ENCODE data around the gene ATXN1. TPM values are rescaled to one million over a fixed set of nuclear protein-coding genes. Genes with fewer than 3 reads are reported as not detected.

The ATXN1 gene
- total and polyA plus RNA-seq, 2 of the 8 experiments (the other 6 are each of a cell fraction or from before 2014, with no cell fraction given): 1.6 to 4.0 TPM

DNA sequence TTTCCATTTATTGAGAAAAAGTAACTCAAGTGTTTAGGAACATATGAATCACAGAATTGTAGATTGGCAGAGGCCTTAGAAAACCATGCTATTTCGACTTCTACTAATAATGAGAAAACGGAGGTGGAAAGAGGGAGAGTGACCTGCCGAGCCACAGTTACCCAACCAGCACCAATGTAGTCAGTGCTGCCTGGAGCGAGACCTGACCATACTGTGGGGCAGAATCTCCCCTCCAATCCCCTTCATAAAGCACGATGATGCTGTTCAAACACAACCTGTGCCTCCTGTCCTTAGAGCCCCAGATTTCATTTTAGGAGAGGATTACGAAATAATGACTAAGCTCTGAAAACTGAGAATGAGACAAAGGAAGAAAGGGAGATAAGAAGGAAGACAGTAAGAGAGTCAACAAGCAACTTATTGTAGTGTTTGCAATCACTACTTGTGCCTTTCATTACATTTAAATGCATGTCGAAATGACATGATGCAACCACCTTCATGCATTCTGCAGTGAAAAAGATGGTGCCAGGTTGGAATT lies 70.6 kb downstream of the ATXN1 start:
- Histone ChIP-seq H3K56ac (replicated peaks; ENCODE audit: insufficient read length, low read depth, low read length) (no peak overlapping the region), H3K4me2 (ENCODE audit: insufficient read depth in 1 of 2, low read depth in 2 of 2, low read length in 2 of 2) (no peak overlapping the region), H2BK5ac (ENCODE audit: low read depth, low read length) (no peak overlapping the region), H3K18ac (ENCODE audit: extremely low read depth, low read length) (no peak overlapping the region), H2BK120ac (replicated peaks; ENCODE audit: low read depth, low read length) (no peak overlapping the region), H3K36me3 (ENCODE audit: control insufficient read depth in 2 of 4, insufficient read depth in 4 of 4, low read length in 3 of 4) (no peaks in the 10 kb centered on the region), H3K4me3 (ENCODE audit: extremely low read depth in 1 of 4, insufficient read depth in 2 of 4, low read depth in 3 of 4, low read length in 4 of 4) (no peak overlapping the region), H4K20me1 (replicated peaks in 1 of 2; ENCODE audit: control insufficient read depth in 1 of 2, insufficient read depth in 2 of 2, low read length in 2 of 2) (no peaks in the 10 kb centered on the region), H2AFZ (ENCODE audit: low read length) (0 out of 2 replicates have a peak overlapping the region, but pooled peaks have one; percentile 35), H2BK15ac (ENCODE audit: low read length) (no peak overlapping the region), H3K14ac (ENCODE audit: insufficient read length) (no peak overlapping the region), H2BK12ac (ENCODE audit: low read depth, low read length) (no peak overlapping the region), H4K8ac (ENCODE audit: extremely low read depth, insufficient read depth, low read length) (no peak overlapping the region), H3K23ac (ENCODE audit: insufficient read length) (no peak overlapping the region), H3K23me2 (ENCODE audit: low read depth, low read length) (peaks cover 1% of the 10 kb centered on the region; the same call in 1 of the 2 replicates), H4K5ac (ENCODE audit: insufficient read length, low read depth, low read length) (no peak overlapping the region), H2BK20ac (ENCODE audit: low read length) (no peak overlapping the region), H3K79me1 (ENCODE audit: low read depth, low read length) (no peaks in the 10 kb centered on the region), H3K27ac (ENCODE audit: low read depth, low read length) (no peak overlapping the region), H3K4me1 (replicated peaks in 1 of 4; ENCODE audit: control insufficient read depth in 3 of 4, insufficient read depth in 4 of 4, low read length in 3 of 4) (peaks cover 0 to 2% (median 0%) of the 10 kb centered on the region in 4 experiments; a peak in 1 of 7 replicates), H3K4ac (replicated peaks; ENCODE audit: insufficient read length, low read depth, low read length) (no peak overlapping the region), H2AK5ac (ENCODE audit: low read depth, low read length) (no peak overlapping the region), H4K91ac (replicated peaks; ENCODE audit: insufficient read length, low read length) (no peak overlapping the region), H3K9me3 (ENCODE audit: insufficient read depth in 2 of 2, low read depth in 1 of 2, low read length in 1 of 2) (no peaks in the 10 kb centered on the region), H3K79me2 (ENCODE audit: control insufficient read depth in 1 of 2, insufficient read depth in 2 of 2, low read length in 2 of 2) (0 out of 4 replicates have a peak, but pooled peaks cover 0 to 3% of the 10 kb centered on the region in 2 experiments), H3K9ac (replicated peaks in 1 of 4; ENCODE audit: extremely low read depth in 1 of 4, low read depth in 3 of 4, low read length in 3 of 4) (no peak overlapping the region), H3K27me3 (replicated peaks in 1 of 4; ENCODE audit: control insufficient read depth in 3 of 4, extremely low read depth in 1 of 4, insufficient read depth in 3 of 4, low read length in 3 of 4) (no peaks in the 10 kb centered on the region)
- POLR2A ChIA-PET (ENCODE audit: partially characterized antibody): no interaction called here
- TF ChIP-seq CEBPB (IDR thresholded peaks at IDR 0.05; ENCODE audit: low read depth, low read length) (peak; percentile 54), SRF (IDR thresholded peaks at IDR 0.05; ENCODE audit: low read depth, low read length) (no peak)
- WGBS, 2 experiments (ENCODE audit: extremely low coverage in 1 of 2, insufficient coverage in 1 of 2, insufficient read length in 1 of 2, insufficient replicate concordance in 2 of 2, low coverage in 1 of 2, low lambda C conversion rate in 2 of 2, missing lambda C conversion rate in 1 of 2): 86% methylated on average over 7 of the region's 7 CpGs; no CpG with 5 or more reads in 1 of the 2 experiments
- CTCF ChIA-PET (ENCODE audit: partially characterized antibody): interaction anchor here (0.8 to 1.0 kb wide), 2 partner anchors 13 to 72 kb away, joined by 3 read pairs; no protein-coding TSS in a partner anchor
- no peak for FAIRE-seq
- no peak for DNase-seq (ENCODE audit: low read depth in 1 of 2, low spot score in 2 of 2)
